NCI-H1092 treated with DMSO at 0.1 percent for 48 hours (cell line): Measurements from ENCODE around the gene NMNAT2.
A peak's percentile ranks its signal among the peaks of the same experiment; 100 is the strongest.
"Not testable (repeated sequence)": the region's sequence is repeated elsewhere in the genome, so short reads cannot be mapped to it uniquely, and the experiment has no call there.

Experiments
- DNase-seq: peaks from one replicate; lab custom pipeline; 2025; lab: John Stamatoyannopoulos, UW

NMNAT2 gene

GRCh38 chr1:183285256-183285655 is 132.9 kb downstream of the NMNAT2 start:
- DNase-seq = no peak

- no peak for DNase-seq
Observed at GRCh38 chr1:183284086-183284485, 134.1 kb downstream of the NMNAT2 start.

GRCh38 chr1:183283286-183283685 is 134.9 kb downstream of the NMNAT2 start:
- DNase-seq = no peak

DNA sequence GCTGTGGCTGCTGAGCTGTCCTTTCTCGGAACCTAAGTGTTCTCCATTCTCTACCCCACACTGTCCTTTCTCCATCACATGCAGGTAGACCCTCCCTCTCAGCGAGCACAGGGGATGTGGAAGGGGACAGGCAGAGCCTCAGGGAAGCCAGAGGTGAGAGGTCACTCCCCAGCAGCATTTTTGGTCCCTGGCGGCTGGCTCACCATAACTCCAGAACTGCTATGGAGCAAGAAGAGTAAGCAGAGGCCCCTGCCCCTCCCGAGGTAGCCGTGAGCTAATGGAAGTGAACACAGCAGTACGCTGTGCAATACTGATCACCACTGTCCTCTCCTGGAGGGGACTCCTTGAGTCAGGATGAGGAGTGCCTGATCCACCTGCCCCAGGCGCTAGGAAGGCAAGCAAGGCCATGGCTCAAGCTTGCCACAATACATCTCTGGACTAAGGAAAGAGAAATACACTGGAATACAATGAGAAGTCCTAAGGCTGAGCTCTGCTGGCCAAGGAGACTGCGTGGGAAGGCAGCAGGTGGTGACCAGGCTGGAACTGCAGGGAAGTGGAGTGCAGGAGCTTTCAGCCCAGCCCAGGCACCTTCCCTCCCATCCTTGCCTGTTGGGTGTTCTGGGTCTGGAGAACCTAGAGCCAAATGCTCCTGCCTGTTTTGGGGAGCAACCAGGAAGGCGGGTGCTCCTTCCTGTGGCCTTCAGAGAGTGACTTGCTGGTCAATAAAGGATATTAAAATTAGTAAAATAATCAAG is 135.9 kb downstream of the NMNAT2 start:
- no peak for DNase-seq

GRCh38 chr1:183281553-183282091 is 136.6 kb downstream of the NMNAT2 start:
- peak; percentile 81 for DNase-seq

- DNase-seq = no peak
Observed at GRCh38 chr1:183281039-183281438, 137.1 kb downstream of the NMNAT2 start.

DNA sequence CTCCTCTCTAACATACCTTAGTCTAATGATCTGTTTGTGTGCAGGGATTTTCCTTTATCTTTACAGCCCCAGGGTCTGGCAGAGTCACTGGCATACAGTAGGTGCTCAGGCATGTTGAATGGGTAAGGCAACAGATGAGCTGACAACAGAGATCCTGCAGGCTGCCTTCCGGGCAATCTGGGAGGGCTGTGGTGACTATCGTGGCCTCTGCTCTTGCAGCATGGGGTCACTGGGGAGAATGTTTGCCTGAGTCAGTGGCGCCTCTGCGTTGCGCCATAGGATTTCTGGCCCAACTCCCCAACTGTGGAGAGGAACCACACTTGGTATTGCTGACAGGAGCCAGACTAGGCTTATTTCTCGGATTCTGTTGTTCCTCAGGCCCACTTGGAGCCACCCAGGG is 138.3 kb downstream of the NMNAT2 start:
- no peak for DNase-seq

GRCh38 chr1:183278739-183279591 is 139.2 kb downstream of the NMNAT2 start:
- no peak for DNase-seq

GRCh38 chr1:183277821-183278738 is 140.1 kb downstream of the NMNAT2 start:
- no peak for DNase-seq

GRCh38 chr1:183276386-183277080 is 141.6 kb downstream of the NMNAT2 start:
- no peak for DNase-seq

DNA sequence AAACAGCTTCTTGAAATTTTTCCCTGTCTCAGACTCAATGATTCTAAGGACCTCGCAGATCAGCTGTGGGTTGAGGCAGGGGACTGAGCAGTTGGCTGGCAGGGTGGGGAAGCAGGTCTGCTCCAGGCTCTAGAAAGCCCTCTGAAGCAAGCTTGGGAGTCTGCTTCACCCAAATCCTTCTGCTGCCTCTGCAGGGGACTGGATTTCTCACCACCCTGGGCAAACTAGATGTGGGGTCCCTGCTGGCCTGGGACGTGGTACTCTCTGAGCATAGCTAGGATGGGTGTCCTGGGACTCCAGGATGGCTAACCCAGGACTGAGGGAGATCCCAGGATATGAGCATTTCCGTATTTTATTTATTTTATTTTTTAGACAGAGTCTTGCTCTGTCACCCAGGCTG is 142.9 kb downstream of the NMNAT2 start:
- no peak for DNase-seq

GRCh38 chr1:183274836-183275235 is 143.3 kb downstream of the NMNAT2 start:
- DNase-seq = no peak

DNA sequence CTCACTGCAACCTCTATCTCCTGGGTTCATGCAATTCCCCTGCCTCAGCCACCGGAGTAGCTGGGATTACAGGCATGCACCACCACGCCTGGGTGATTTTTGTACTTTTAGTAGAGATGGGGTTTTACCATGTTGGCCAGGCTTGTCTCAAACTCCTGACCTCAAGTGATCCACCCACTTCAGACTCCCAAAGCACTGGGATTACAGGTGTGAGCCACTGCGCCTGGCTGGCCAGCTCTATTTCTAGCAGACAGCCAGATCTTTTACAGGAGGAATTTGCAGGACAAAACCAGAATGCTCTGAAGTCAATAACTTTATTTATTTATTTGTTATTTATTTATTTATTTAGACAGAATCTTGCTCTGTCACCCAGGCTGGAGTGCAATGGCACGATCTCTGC is 144.2 kb downstream of the NMNAT2 start:
- not testable (repeated sequence) for DNase-seq

GRCh38 chr1:183273300-183273699 is 144.9 kb downstream of the NMNAT2 start:
- no peak for DNase-seq

DNA sequence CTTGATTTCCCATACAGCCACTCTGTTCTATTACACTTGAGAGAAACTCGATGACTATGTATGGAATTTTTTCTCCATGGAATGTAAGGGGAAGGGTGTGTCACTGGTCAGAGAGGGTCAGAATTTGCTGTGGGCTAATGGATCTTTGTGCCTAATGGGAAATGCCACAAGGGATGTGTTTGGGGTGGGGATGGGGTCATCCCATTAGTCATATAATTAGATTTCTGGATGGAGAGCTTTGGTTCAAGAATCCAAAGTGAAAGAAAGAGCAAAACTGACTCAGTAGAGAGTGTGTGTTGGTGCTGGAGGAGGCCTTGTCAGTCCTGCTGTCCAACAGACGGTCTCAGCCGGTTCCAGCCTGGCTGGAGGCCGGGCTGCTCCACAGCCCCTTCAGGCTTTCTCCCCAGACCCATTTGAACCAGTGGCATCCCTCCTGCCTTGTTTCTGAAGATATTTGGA is 145.8 kb downstream of the NMNAT2 start:
- no peak for DNase-seq

DNA sequence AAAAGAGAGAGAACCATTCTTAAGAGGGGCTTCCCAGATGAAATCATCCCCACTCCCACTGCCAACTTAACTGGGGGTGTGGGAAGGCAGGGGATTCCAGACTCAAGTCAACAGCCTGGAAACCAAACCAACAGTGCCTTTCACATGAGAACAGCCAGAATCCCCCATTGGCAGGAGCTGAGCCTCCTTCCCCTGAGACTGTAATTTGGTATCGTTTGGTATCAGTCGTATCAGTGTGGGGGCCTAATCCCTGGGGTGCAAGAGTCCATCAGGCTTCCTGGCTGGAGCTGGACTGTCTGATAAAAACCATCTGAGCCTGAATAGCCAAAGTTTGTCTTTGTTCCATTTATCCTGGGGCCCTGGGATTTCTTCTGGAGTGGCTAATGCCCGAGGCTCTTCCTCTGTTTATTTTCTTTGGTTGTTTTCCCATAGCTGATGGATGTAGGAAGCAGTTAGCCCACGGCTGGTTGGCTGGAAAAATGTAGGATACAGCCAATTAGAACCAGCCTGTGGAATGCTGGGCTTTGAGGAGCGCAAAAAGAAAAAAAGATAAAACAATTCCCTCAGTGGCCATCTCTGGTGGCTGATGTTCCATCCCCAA is 147.5 kb downstream of the NMNAT2 start:
- no peak for DNase-seq

GRCh38 chr1:183267646-183268431 is 150.3 kb downstream of the NMNAT2 start:
- DNase-seq = no peak

- no peak for DNase-seq
Observed at GRCh38 chr1:183263886-183264602, 154.1 kb downstream of the NMNAT2 start.

GRCh38 chr1:183262628-183263200 is 155.5 kb downstream of the NMNAT2 start:
- DNase-seq = no peak
